Glomerular endothelial cell (primary cell): ENCODE results near the gene ZNF576. TPM values are rescaled to one million over a fixed set of nuclear protein-coding genes. Genes with fewer than 3 reads are reported as not detected.
"Not testable (repeated sequence)": the region's sequence is repeated elsewhere in the genome, so short reads cannot be mapped to it uniquely, and the experiment has no call there.

Experiments used
- DNase-seq: peaks from one replicate; pipeline ENCODE4 v3.0.0-alpha.2; 2011; ENCODE audit warnings: low read depth, low spot score; ENCODE audit errors: extremely low read depth
- total RNA-seq: library from RNA; depleted of rRNA; stranded (reverse); fragments of >200 nt; gene quantifications from 2 replicates; pipeline ENCODE4 v1.2.3, GENCODE V29; 2015

ZNF576 gene, protein sequence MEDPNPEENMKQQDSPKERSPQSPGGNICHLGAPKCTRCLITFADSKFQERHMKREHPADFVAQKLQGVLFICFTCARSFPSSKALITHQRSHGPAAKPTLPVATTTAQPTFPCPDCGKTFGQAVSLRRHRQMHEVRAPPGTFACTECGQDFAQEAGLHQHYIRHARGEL
- total RNA-seq: 8.6 and 11.2 TPM in 2 replicates

- peak; percentile 97 for DNase-seq
These were observed at the start of gene ZNF576, which contains the start of gene IRGQ for GRCh38 chr19:43595999-43596841. Gene ZNF576 (plus strand): TSS chr19:43596595. CDS start chr19:43597109, 514 bp downstream. Gene IRGQ (minus strand): TSS chr19:43596134. CDS start chr19:43595338, 796 bp downstream.

- not testable (repeated sequence) for DNase-seq
These were observed 48.5 kb upstream of the ZNF576 start for GRCh38 chr19:43547926-43548325.

GRCh38 chr19:43548706-43549105 lies 47.7 kb upstream of the ZNF576 start:
- no peak for DNase-seq

- DNase-seq: no peak
These were observed 44.8 kb upstream of the ZNF576 start for GRCh38 chr19:43551399-43552197.

DNA sequence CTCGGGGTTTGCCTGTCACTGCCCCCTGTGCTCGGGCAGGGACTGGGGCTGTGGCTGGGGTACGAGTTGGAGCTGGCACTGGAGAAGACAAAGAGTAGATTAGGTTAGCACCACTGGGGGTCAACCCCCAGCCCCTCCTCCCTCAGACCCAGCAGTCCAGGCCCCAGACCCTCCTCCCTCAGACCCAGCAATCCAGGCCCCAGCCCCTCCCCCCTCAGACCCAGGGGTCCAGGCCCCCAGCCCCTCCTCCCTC lies 44.3 kb upstream of the ZNF576 start:
- DNase-seq: no peak

DNA sequence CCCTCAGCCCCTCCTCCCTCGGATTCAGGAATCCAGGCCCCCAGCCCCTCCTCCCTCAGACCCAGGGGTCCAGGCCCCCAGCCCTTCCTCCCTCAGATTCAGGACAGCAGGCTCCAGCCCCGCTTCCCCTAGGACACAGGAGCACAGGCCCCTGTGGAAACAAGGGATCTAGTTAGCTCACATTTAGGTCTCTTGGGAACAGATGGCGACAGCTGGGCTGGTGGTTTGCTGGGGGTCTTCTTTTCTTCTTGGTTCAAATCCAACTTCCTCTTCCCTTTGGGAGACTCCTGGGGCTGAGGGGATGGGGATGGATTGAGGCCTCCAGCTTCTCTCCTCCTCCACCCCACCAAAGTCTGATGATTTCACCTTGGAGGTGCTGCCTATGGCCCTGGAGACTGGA lies 43.8 kb upstream of the ZNF576 start:
- DNase-seq: no peak

DNA sequence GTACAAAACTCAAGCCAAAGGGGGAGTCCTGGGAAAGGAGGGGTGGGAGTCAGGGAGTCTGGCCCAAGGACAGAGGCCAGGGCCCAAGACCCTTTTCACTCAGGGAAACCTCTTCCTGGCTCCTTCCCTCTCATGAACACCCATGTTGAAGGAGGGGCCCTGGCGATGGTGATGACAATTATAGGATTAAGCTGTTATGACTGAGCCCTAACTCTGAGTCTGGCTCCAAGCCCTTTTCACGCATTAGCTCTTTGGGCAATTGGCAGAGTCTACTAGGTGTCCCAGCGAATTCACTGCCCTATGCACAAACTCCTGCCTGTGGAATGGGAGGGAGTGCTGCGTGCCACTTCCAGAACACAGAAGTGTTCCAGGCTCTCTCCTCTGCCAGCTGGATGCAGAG lies 42.7 kb upstream of the ZNF576 start:
- DNase-seq: no peak

- no peak for DNase-seq
These were observed 42.0 kb upstream of the ZNF576 start for GRCh38 chr19:43554317-43554895.

- peak; percentile 16 for DNase-seq
These were observed 41.1 kb upstream of the ZNF576 start for GRCh38 chr19:43555185-43555770.

DNA sequence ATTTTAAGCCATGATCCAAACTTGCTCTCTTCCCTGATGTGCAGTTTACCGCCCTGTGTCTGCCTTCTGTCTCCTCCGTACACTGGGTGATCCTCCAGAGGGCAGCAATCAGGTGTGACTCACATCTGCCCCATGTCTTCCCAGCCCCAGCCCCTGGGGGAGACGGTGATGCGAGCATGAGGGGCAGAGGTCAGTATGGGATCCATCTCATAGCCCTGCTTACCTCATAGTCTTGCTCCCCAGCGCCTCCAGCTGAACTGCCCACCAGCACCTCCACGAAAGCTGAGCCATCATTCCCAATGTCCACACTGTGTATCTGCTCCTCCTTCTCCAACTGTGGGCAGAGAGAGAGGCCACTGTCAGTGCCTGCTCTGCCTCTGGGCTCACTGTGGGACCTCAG lies 35.7 kb upstream of the ZNF576 start:
- DNase-seq: no peak

- DNase-seq: no peak
These were observed 35.0 kb upstream of the ZNF576 start for GRCh38 chr19:43561139-43561970.

DNA sequence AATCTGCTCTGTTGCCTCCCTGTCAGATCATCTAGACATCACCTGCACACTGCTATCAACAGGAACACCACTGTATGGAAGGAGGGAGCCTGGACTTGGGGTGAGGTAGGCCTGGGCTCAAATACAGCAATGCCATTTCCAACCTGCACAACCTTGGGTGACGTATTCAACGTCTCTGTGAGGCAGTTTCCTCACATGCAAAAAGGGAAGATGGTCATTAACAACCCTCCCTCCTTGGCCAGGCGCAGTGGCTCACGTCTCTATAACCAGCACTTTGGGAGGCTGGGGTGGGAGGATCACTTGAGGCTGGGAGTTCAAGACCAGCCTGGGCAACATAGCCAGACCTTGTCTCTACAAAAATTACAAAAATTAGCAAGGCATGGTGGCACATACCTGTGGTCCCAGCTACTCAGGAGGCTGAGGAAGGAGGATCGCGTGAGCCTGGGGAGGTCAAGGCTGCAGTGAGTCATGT lies 34.1 kb upstream of the ZNF576 start:
- no peak for DNase-seq

- DNase-seq: no peak
These were observed 33.6 kb upstream of the ZNF576 start for GRCh38 chr19:43562698-43563241.

DNA sequence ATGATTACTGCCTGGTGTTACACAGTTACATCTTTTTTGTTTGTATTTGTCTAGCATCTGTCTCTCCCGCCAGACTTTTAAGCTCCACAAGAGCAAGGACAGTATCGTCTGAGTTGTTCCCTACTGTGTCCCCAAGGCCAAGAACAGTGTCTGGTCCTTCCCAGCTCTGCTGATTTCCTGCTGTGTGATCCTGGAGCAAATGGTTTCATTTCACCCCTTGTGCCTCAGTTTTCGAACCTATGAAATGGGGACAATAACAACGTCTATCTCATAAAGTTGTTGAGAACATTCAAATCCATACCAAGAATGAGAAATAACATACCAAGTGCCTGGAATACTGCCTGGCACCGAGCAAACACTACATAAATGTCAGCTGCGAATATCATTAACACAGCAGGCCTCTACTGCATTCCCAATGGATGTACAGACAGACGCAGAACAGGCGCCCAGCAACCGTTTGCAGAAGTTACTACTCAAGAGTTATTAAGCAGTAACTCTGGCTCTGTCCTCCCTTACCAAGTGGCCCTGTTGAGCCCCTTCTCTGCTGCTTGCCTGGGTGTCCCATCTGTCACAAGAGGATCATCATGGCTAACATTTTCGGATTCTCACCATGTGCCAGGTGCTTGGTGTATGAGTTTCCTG lies 32.5 kb upstream of the ZNF576 start:
- no peak for DNase-seq

GRCh38 chr19:43564800-43565199 lies 31.6 kb upstream of the ZNF576 start:
- no peak for DNase-seq

DNA sequence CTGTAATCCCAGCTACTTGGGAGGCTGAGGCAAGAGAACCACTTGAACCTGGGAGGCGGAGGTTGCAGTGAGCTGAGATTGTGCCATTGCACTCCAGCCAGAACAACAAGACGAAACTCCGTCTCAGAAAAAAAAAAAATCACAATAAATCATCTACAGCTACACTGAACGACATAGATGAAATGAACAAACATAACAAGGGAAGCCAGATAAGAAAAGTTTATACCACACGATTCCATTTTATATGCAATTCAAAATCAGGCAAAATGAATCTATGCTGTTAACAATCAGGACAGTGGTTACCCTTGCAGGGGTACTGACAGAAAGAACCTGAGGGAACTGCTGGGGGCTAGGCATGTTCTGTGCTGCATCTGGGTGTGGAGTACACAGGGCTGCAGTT lies 26.7 kb upstream of the ZNF576 start:
- DNase-seq: no peak

GRCh38 chr19:43570174-43570791 lies 26.1 kb upstream of the ZNF576 start:
- DNase-seq: no peak

- DNase-seq: no peak
These were observed 24.2 kb upstream of the ZNF576 start for GRCh38 chr19:43572171-43572588.
